ENCODE results near the gene IFNG. TPM values are rescaled to one million over a fixed set of nuclear protein-coding genes. Genes with fewer than 3 reads are reported as not detected.

Gene IFNG
- polyA plus RNA-seq, 2 of the 4 experiments (the other 2 are of a cell fraction), result not detected

- ChIA-PET POLR2A (no interaction called here), CTCF (interaction anchor here (1.0 kb wide), 1 partner anchor 10 kb away, joined by 6 read pairs; no protein-coding TSS in a partner anchor)
- H3K4me3 ChIP-seq, result no peak overlapping the region
- 67% methylated on average over 1 of the region's 1 CpG for WGBS (ENCODE audit: missing lambda C conversion rate)
- no peak overlapping the region for H3K4me2 ChIP-seq
- TF ChIP-seq, protein P1, sequence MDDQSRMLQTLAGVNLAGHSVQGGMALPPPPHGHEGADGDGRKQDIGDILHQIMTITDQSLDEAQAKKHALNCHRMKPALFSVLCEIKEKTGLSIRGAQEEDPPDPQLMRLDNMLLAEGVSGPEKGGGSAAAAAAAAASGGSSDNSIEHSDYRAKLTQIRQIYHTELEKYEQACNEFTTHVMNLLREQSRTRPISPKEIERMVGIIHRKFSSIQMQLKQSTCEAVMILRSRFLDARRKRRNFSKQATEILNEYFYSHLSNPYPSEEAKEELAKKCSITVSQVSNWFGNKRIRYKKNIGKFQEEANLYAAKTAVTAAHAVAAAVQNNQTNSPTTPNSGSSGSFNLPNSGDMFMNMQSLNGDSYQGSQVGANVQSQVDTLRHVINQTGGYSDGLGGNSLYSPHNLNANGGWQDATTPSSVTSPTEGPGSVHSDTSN (IDR thresholded peaks at IDR 0.05), result no peak
- no peak for TF ChIP-seq REST (IDR thresholded peaks at IDR 0.05)
- no peak for TF ChIP-seq BHLHE40 (IDR thresholded peaks at IDR 0.05; ENCODE audit: low read depth, low read length)
- no peak for TF ChIP-seq TFCP2L1 (CRISPR knock-in tag; IDR thresholded peaks at IDR 0.05)
- TF ChIP-seq JUN (IDR thresholded peaks at IDR 0.05), result no peak
- no peak for TF ChIP-seq ZFP36 (IDR thresholded peaks at IDR 0.05; ENCODE audit: borderline replicate concordance, partially characterized antibody)
- TF ChIP-seq RFX5 (IDR thresholded peaks at IDR 0.05), result no peak
- TF ChIP-seq JUNB (IDR thresholded peaks at IDR 0.05), result no peak
- no peak for FAIRE-seq
- H3K9me3 ChIP-seq, result no peaks in the 10 kb centered on the region
- no peak overlapping the region for H3K27ac ChIP-seq
- ATAC-seq, result no peak
- no peaks in the 10 kb centered on the region for H3K4me1 ChIP-seq
- no peak for DNase-seq (ENCODE audit: low read depth in 1 of 2, low spot score in 1 of 2)
Measured at GRCh38 chr12:68199127-68199526, 39.6 kb upstream of the IFNG start.

DNA sequence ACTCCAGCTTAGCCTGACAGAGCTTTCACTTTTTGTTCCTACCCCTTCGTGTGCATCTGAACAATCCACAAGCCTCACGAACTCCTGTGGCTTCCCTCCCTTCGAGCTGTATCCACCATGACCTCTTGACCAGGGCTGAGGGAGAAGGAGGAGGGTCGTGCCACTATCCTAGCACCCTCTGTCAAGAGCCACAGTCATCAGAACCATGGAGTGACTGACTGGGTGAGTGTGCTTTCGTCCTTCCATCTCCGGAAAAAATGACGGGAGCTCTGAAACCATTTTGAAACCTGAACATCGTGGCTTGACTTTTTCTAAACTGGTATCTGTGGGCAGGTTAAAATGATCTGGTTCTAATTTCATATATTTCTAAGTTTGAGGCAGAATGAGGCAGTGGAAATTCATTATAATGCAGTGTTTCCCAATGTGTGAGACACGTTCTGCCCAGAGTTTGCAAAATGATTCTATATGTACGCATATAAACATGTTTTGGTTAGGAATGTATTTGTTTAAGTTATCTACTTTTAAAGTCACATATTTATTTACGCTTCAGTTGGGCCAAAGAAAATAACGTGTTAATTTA lies 39.1 kb upstream of the IFNG start:
- Histone ChIP-seq H3K4me3 (no peak overlapping the region), H3K9me3 (no peaks in the 10 kb centered on the region), H3K27ac (no peak overlapping the region), H3K4me2 (no peak overlapping the region), H3K4me1 (no peaks in the 10 kb centered on the region)
- no peak for DNase-seq (ENCODE audit: low read depth in 1 of 2, low spot score in 1 of 2)
- WGBS (ENCODE audit: missing lambda C conversion rate), result 46% methylated on average over 12 of the region's 12 CpGs
- ATAC-seq, result no peak
- ChIA-PET CTCF (no interaction called here), POLR2A (no interaction called here)
- TF ChIP-seq HOXB5 (CRISPR knock-in tag; IDR thresholded peaks at IDR 0.05) (no peak), TP53 (CRISPR knock-in tag; IDR thresholded peaks at IDR 0.05) (no peak), NFE2L2 (conservative IDR thresholded peaks at IDR 0.05; ENCODE audit: low read length) (no peak), ATOH8 (CRISPR knock-in tag; IDR thresholded peaks at IDR 0.05; ENCODE audit: low read depth) (no peak), ZNF302 (CRISPR knock-in tag; IDR thresholded peaks at IDR 0.05) (no peak), BHLHE40 (IDR thresholded peaks at IDR 0.05; ENCODE audit: low read depth, low read length) (no peak), FOXS1 (CRISPR knock-in tag; IDR thresholded peaks at IDR 0.05) (no peak), EHMT2 (IDR thresholded peaks at IDR 0.05; ENCODE audit: low read depth) (no peak), GATA3 (IDR thresholded peaks at IDR 0.05; ENCODE audit: borderline replicate concordance) (no peak), REST (IDR thresholded peaks at IDR 0.05) (no peak)
- FAIRE-seq, result no peak
